Mesenchymal stem cell (in vitro differentiated cells and primary cell): ENCODE results near the gene MRTFA.

Experiments used
- DNase-seq: peaks from one replicate; pipeline ENCODE4 v3.0.0-alpha.2; 2013
- H2AFZ ChIP-seq: one replicate; pipeline ENCODE4 v1.6.1; 2013; ENCODE audit warnings: low read depth, mild to moderate bottlenecking, control low read depth, inconsistent platforms, low read length, moderate library complexity
- H2AK5ac ChIP-seq: 2 replicates; pipeline ENCODE4 v1.6.1; 2013; ENCODE audit warnings: low read length, moderate library complexity, mild to moderate bottlenecking, inconsistent platforms; ENCODE audit not compliant: severe bottlenecking
- H2BK120ac ChIP-seq: one replicate; pipeline ENCODE4 v1.6.1; 2013; ENCODE audit warnings: low read depth, mild to moderate bottlenecking, inconsistent platforms, low read length, moderate library complexity
- H2BK12ac ChIP-seq, 2 experiments: one replicate each; pipeline ENCODE4 v1.6.1; 2013; ENCODE audit warnings: inconsistent platforms in 2 of 2, low read length in 2 of 2, mild to moderate bottlenecking in 2 of 2, moderate library complexity in 2 of 2, control low read depth in 1 of 2
- H2BK15ac ChIP-seq: one replicate; pipeline ENCODE4 v1.6.1; 2013; ENCODE audit warnings: mild to moderate bottlenecking, low read depth, inconsistent platforms; ENCODE audit not compliant: poor library complexity, severe bottlenecking
- H2BK5ac ChIP-seq: 2 replicates; pipeline ENCODE4 v1.6.1; 2013; ENCODE audit warnings: low read depth, mild to moderate bottlenecking, low read length, control low read depth, inconsistent platforms; ENCODE audit not compliant: poor library complexity, severe bottlenecking
- H3K14ac ChIP-seq, 2 experiments: one replicate each; pipeline ENCODE4 v1.6.1; 2013; ENCODE audit warnings: inconsistent platforms in 2 of 2, low read length in 2 of 2, control low read depth in 1 of 2, mild to moderate bottlenecking in 1 of 2, moderate library complexity in 1 of 2
- H3K18ac ChIP-seq, 2 experiments: one replicate each; pipeline ENCODE4 v1.6.1; 2013; ENCODE audit warnings: inconsistent platforms in 2 of 2, low read length in 2 of 2, control low read depth in 1 of 2, low read depth in 1 of 2, mild to moderate bottlenecking in 1 of 2
- H3K23ac ChIP-seq, 2 experiments: one replicate each; pipeline ENCODE4 v1.6.1; 2013; ENCODE audit warnings: inconsistent platforms in 2 of 2, low read length in 2 of 2, mild to moderate bottlenecking in 2 of 2, moderate library complexity in 2 of 2, control low read depth in 1 of 2
- H3K27ac ChIP-seq: 2 replicates; pipeline ENCODE4 v1.5.1; 2013; ENCODE audit warnings: mild to moderate bottlenecking, moderate library complexity, low read length, control low read depth, inconsistent platforms; ENCODE audit not compliant: poor library complexity, severe bottlenecking
- H3K27me3 ChIP-seq, 2 experiments: 2 replicates each; pipeline versions ENCODE4 v1.6.1 to v1.7.0; 2013; ENCODE audit warnings: low read length in 2 of 2, mild to moderate bottlenecking in 2 of 2, moderate library complexity in 2 of 2, control low read depth in 1 of 2, inconsistent platforms in 1 of 2; ENCODE audit not compliant: control insufficient read depth in 1 of 2, insufficient read depth in 1 of 2
- H3K36me3 ChIP-seq, 2 experiments: 2 replicates each; pipeline versions ENCODE4 v1.6.1 to v1.7.0; 2013; ENCODE audit warnings: low read length in 2 of 2, control low read depth in 1 of 2, inconsistent platforms in 1 of 2, low read depth in 1 of 2, mild to moderate bottlenecking in 1 of 2; ENCODE audit not compliant: insufficient read depth in 2 of 2, control insufficient read depth in 1 of 2
- H3K4ac ChIP-seq, 2 experiments: one replicate each; pipeline ENCODE4 v1.6.1; 2013; ENCODE audit warnings: inconsistent platforms in 2 of 2, low read length in 2 of 2, mild to moderate bottlenecking in 2 of 2, moderate library complexity in 2 of 2, control low read depth in 1 of 2, low read depth in 1 of 2
- H3K4me1 ChIP-seq: 2 replicates; pipeline ENCODE4 v1.6.1; 2013; ENCODE audit warnings: low read depth, low read length, control low read depth; ENCODE audit not compliant: control insufficient read depth, insufficient read depth
- H3K4me2 ChIP-seq: 2 replicates; pipeline ENCODE4 v1.6.1; 2013; ENCODE audit warnings: low read length, mild to moderate bottlenecking, inconsistent platforms; ENCODE audit not compliant: poor library complexity, severe bottlenecking
- H3K4me3 ChIP-seq, 2 experiments: 2 replicates each; pipeline versions ENCODE4 v1.5.1 to v1.7.0; 2013; ENCODE audit warnings: low read length in 2 of 2, mild to moderate bottlenecking in 2 of 2, control low read depth in 1 of 2, low read depth in 1 of 2; ENCODE audit not compliant: insufficient read depth in 1 of 2
- H3K79me1 ChIP-seq: replicated peaks from 2 replicates; pipeline ENCODE4 v1.6.1; 2013; ENCODE audit warnings: mild to moderate bottlenecking, control low read depth, low read length, inconsistent platforms; ENCODE audit not compliant: poor library complexity, severe bottlenecking
- H3K9ac ChIP-seq: 2 replicates; pipeline ENCODE4 v1.7.0; 2013; ENCODE audit warnings: mild to moderate bottlenecking, low read length, moderate library complexity
- H3K9me3 ChIP-seq: 2 replicates; pipeline ENCODE4 v1.7.0; 2013; ENCODE audit warnings: mild to moderate bottlenecking, low read length; ENCODE audit not compliant: control insufficient read depth
- H4K8ac ChIP-seq: one replicate; pipeline ENCODE4 v1.6.1; 2013; ENCODE audit warnings: inconsistent platforms, mild to moderate bottlenecking, low read length, moderate library complexity
- H4K91ac ChIP-seq: one replicate; pipeline ENCODE4 v1.6.1; 2013; ENCODE audit warnings: mild to moderate bottlenecking, low read length, inconsistent platforms
- WGBS: methylation state at CpG from one replicate; pipeline ENCODE4 v1.1.7; 2013; ENCODE audit warnings: mixed read lengths; 5-methylcytosine and 5-hydroxymethylcytosine counted together

The MRTFA gene

DNA sequence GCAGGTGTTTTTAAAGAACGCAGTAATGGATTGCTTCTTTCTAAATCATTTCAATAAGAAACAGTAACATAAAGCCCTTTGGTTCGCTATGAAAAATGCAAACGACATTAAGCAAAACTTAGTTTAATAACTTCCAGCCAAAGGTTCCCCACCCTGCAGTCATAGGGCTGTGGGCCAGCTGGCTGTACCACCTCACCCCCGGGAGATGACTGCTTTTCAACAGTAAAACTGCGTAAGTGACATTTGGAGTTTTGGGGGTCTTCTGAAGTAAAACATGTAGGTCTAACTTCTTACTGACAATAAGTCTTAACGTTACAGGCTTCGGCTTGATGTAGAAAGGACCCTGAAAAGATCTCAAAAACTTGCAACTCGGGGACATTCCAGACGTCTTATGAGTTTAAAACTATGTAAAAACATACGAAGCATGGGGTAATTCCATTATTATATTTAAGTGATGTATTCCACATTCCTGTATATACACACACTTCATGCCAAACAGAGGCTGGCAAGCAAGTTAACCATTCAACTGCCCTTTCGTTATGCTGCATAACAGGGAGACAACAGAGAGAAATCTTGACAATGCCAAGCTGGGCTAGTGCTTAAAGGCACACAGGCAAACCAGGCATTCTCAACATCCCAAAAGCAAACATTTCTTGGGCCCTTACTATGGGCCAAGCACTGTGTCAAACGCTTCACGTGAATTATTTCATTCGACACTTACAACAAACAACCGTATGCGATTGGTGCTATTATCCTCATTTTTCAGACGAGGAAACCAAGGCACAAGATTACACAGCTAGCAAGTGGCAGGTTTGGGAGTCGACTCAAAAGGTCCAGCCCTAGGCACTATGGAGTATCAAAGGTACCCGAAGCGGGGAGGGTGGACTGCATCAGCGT lies 1.2 kb downstream of the MRTFA start:
- Histone ChIP-seq H3K79me1 (peaks cover 9% of the 10 kb centered on the region), H3K9ac (peak overlapping the region; percentile 96), H2BK12ac (no peak overlapping the region), H2AFZ (no peak overlapping the region), H3K36me3 (no peaks in the 10 kb centered on the region), H4K91ac (no peak overlapping the region), H3K4me3 (peak overlapping the region; percentile 86 to 95), H2BK15ac (no peak overlapping the region), H3K27me3 (no peaks in the 10 kb centered on the region), H2BK120ac (no peak overlapping the region), H3K14ac (no peak overlapping the region), H2BK5ac (no peak overlapping the region), H3K23ac (peak overlapping the region in 1 of 2 experiments; percentile 70), H3K4ac (peak overlapping the region in 1 of 2 experiments; percentile 7), H3K27ac (peak overlapping the region; percentile 6), H3K4me1 (peaks cover 8% of the 10 kb centered on the region), H2AK5ac (peak overlapping the region; percentile 58), H3K9me3 (no peaks in the 10 kb centered on the region), H3K18ac (no peak overlapping the region), H4K8ac (peak overlapping the region; percentile 31), H3K4me2 (peak overlapping the region; percentile 97)
- 61% methylated on average over 20 of the region's 21 CpGs for WGBS
- DNase-seq: no peak

DNA sequence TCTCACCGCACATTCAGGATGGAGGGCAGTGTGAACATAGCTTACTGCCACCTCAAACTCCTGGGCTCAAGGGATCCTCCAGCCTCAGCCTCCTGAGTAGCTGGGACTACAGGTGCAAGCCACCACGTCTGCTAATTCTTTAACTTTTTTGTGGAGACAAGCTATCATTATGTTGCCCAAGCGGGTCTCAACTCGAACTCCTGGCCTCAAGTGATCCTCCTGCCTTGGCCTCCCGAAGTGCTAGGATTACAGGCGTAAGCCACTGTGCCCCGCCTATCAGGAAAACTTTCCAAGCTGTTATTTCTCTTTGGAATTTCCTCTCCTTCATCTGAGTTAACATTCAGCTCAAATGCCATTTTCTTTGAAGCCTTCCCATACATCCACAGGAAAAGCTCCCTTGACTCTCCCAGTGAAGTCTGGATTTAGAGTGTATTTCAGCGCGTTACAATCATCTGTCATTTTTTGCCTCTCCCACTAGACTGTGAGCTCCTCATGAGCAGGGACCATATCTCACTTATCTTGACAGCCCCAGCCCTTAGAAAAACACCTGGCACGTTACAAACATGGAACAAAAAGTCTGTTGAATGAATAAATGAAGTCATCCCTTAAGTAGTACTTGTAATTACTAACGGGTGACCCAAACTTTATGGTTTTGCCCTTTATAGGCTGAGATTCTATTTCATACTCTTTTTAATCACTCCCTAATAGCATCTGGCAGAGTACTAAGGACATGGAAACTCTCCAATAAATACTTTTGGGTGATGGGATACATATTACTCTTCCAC lies 2.2 kb downstream of the MRTFA start:
- Histone ChIP-seq H3K9me3 (no peaks in the 10 kb centered on the region), H3K4me2 (no peak overlapping the region), H3K4me3 (peak overlapping the region in 1 of 2 experiments; percentile 86), H2BK5ac (no peak overlapping the region), H3K27me3 (no peaks in the 10 kb centered on the region), H3K79me1 (peaks cover 9% of the 10 kb centered on the region), H3K4me1 (peaks cover 8% of the 10 kb centered on the region), H3K14ac (no peak overlapping the region), H2BK120ac (no peak overlapping the region), H4K8ac (no peak overlapping the region), H2BK12ac (no peak overlapping the region), H4K91ac (no peak overlapping the region), H2AK5ac (no peak overlapping the region), H3K23ac (no peak overlapping the region), H2AFZ (no peak overlapping the region), H2BK15ac (no peak overlapping the region), H3K27ac (no peak overlapping the region), H3K36me3 (no peaks in the 10 kb centered on the region), H3K9ac (peak overlapping the region; percentile 96), H3K4ac (no peak overlapping the region), H3K18ac (no peak overlapping the region)
- no peak for DNase-seq
- 98% methylated on average over 9 of the region's 11 CpGs for WGBS

DNA sequence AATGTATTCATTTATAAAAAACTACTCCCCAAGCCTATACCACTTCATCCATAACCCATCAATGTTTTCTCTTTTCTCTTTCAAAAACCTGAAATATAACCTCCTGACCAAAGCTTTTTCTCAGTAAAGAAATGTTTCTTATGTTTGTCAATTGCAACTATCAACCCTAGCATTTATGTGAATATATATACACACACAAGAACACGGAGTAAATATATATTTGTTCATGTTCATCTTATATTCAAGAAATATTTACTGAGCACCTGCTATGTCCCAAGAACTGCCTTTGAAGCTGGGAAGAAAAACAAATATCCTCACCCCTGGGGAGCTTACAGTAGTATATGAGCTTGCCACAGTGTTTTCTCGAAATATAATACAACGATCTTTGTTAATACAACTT lies 3.5 kb downstream of the MRTFA start:
- H3K9me3 ChIP-seq: no peaks in the 10 kb centered on the region
- H3K4me3 ChIP-seq: no peak overlapping the region
- H3K9ac ChIP-seq: no peak overlapping the region
- no peak overlapping the region for H4K8ac ChIP-seq
- H2BK12ac ChIP-seq: no peak overlapping the region
- no peak overlapping the region for H2BK5ac ChIP-seq
- no peaks in the 10 kb centered on the region for H3K27me3 ChIP-seq
- H3K36me3 ChIP-seq: no peaks in the 10 kb centered on the region
- no peak for DNase-seq
- no peak overlapping the region for H2AK5ac ChIP-seq
- peaks cover 8% of the 10 kb centered on the region for H3K4me1 ChIP-seq
- no peak overlapping the region for H2BK15ac ChIP-seq
- H2BK120ac ChIP-seq: no peak overlapping the region
- H3K4ac ChIP-seq: no peak overlapping the region
- no peak overlapping the region for H2AFZ ChIP-seq
- H3K18ac ChIP-seq: no peak overlapping the region
- H4K91ac ChIP-seq: no peak overlapping the region
- WGBS: no CpG with 5 or more reads among the region's 3 CpGs
- no peak overlapping the region for H3K27ac ChIP-seq
- no peak overlapping the region for H3K23ac ChIP-seq
- no peak overlapping the region for H3K4me2 ChIP-seq
- H3K14ac ChIP-seq: no peak overlapping the region
- peaks cover 7% of the 10 kb centered on the region for H3K79me1 ChIP-seq

DNA sequence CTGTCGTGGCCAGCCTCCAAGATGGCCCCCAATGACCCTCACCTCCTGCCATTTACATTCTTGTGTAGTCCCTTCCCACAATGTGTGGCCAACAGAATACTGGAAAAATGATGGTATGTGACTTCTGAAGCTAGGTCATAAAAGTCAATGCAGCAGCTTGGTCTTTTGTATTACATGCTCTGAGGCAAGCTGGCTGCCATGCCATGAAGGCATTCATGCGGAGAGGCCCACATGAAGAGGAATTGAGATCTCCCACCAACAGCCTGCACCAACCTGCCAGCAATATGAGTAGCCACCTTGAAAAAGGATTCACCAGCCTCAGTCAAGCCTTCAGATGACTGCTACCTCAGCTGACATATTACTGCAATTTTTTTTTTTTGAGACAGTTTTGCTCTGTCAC lies 4.6 kb downstream of the MRTFA start:
- Histone ChIP-seq H2BK12ac (no peak overlapping the region), H2AFZ (no peak overlapping the region), H3K79me1 (no peaks in the 10 kb centered on the region), H3K4ac (no peak overlapping the region), H2BK120ac (no peak overlapping the region), H3K27ac (peak overlapping the region; percentile 56), H4K91ac (no peak overlapping the region), H3K9me3 (no peaks in the 10 kb centered on the region), H3K23ac (no peak overlapping the region), H3K9ac (no peak overlapping the region), H2AK5ac (no peak overlapping the region), H3K4me2 (no peak overlapping the region), H3K36me3 (no peaks in the 10 kb centered on the region), H4K8ac (no peak overlapping the region), H3K4me3 (no peak overlapping the region), H3K18ac (no peak overlapping the region), H2BK15ac (no peak overlapping the region), H3K27me3 (no peaks in the 10 kb centered on the region), H3K14ac (peak overlapping the region in 1 of 2 experiments; percentile 81), H2BK5ac (no peak overlapping the region), H3K4me1 (peaks cover 9% of the 10 kb centered on the region)
- DNase-seq: no peak
- WGBS: 98% methylated on average over 2 of the region's 2 CpGs
